ENCODE measurements around the gene PKP1. TPM values are rescaled to one million over a fixed set of nuclear protein-coding genes. Genes with fewer than 3 reads are reported as not detected.

The PKP1 gene
- total RNA-seq, 1 donor from 2014 or later, result 2.8 TPM

DNA sequence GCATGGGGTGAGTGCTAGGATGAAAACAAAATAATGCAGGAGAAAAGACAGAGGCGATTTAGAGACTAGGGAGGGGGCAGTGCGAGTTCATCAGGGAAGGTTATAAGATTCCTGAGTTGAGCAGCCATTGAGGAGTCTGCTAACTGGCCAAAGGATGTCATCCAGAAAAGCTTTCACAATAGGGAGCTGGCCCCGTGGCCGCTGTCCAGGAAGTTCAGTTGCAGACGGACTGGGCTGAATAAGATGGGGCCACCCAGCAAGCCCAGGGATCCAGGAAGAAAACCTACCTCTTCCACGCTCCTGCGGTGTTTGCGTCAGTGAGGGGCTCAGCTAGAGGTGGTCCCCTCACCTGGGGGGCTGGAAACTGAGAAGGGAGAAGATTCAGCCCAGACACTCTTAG lies 4.0 kb upstream of the PKP1 start:
- no peak for TF ChIP-seq CTCF (conservative IDR thresholded peaks at IDR 0.05; ENCODE audit: low read depth, low read length)
- no peak for DNase-seq (ENCODE audit: low read depth)
- H3K4me3 ChIP-seq (ENCODE audit: low read depth, low read length), result no peak overlapping the region

DNA sequence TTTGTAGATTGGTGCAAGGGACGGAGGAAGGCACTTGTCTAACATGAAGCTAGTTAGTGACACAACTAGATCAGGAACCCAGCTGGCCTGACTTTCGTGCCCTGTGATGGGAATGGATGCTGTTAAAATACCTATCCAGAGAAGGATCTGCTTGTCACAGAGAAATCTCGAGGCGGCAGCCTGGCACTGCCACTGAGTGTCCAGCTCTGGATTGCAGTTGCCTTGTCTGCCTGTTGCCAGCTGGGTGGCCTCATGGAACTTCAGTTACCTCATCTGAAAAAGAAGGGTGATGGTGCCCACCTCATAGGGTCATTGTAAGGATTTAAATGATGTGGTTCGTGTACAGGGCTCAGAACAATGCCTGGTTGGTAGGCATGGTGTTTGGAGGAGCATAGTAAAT lies 2.4 kb upstream of the PKP1 start:
- H3K4me3 ChIP-seq (ENCODE audit: low read depth, low read length), result no peak overlapping the region
- no peak for DNase-seq (ENCODE audit: low read depth)
- TF ChIP-seq CTCF (conservative IDR thresholded peaks at IDR 0.05; ENCODE audit: low read depth, low read length), result no peak

DNA sequence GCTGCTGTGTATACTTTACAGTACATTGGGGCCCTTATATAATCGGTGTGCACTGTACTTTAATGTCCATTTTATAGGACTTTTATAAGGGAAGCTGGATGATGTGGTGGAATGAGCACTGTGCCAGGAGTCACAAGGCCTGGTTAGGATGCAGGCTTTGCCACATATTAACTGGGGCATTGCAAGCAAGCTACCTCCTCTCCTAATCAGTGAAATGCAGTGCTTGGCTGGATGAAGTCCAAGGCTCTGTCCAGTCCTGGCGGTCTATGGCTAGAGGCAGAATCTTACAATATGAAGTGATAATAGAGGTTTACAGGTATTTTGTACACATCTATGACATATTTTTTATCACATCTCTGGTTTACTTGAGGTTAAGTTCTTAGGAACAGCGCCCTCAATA lies 1.7 kb upstream of the PKP1 start:
- DNase-seq (ENCODE audit: low read depth), result no peak
- no peak for TF ChIP-seq CTCF (conservative IDR thresholded peaks at IDR 0.05; ENCODE audit: low read depth, low read length)

GRCh38 chr1:201282216-201282615 lies 1.1 kb upstream of the PKP1 start:
- DNase-seq (ENCODE audit: low read depth), result no peak
- TF ChIP-seq CTCF (conservative IDR thresholded peaks at IDR 0.05; ENCODE audit: low read depth, low read length), result no peak
- H3K4me3 ChIP-seq (ENCODE audit: low read depth, low read length), result no peak overlapping the region

More for the DNA sequence above, 1.7 kb upstream of the PKP1 start:
- no peak overlapping the region for H3K4me3 ChIP-seq (ENCODE audit: low read depth, low read length)

- no peak for TF ChIP-seq CTCF (conservative IDR thresholded peaks at IDR 0.05; ENCODE audit: low read depth, low read length)
- no peak for DNase-seq (ENCODE audit: low read depth)
- no peak overlapping the region for H3K4me3 ChIP-seq (ENCODE audit: low read depth, low read length)
Observed at GRCh38 chr1:201283836-201284553, 689 bp downstream of the PKP1 start.

- no peak for TF ChIP-seq CTCF (conservative IDR thresholded peaks at IDR 0.05; ENCODE audit: low read depth, low read length)
- no peak for DNase-seq (ENCODE audit: low read depth)
- no peak overlapping the region for H3K4me3 ChIP-seq (ENCODE audit: low read depth, low read length)
Observed at GRCh38 chr1:201284636-201285035, 1.3 kb downstream of the PKP1 start.

DNA sequence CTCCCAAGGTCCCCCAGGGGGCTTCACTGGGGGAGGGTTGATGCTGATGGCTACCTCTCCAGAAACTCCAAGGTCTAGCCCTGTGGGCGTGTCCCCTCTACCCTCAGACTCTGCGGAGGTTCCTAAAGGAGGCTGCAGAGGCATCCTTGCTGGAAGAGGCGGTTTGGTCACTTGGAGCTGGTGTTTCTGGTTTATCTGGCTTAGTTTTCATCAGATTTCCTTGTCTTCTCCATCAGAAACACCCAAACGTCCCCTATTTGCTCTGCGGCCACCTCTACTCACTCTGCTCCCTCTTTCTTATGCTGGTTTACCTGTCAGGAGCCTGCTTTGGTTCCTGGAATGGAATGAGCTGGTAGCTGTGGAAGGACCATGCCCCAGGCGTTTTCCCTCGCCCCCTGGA lies 2.5 kb downstream of the PKP1 start:
- no peak overlapping the region for H3K4me3 ChIP-seq (ENCODE audit: low read depth, low read length)
- no peak for TF ChIP-seq CTCF (conservative IDR thresholded peaks at IDR 0.05; ENCODE audit: low read depth, low read length)
- no peak for DNase-seq (ENCODE audit: low read depth)

Measured in epithelial cell of proximal tubule (primary cell).